Measurements from ENCODE around the gene LRRC74A. TPM values are rescaled to one million over a fixed set of nuclear protein-coding genes. Genes with fewer than 3 reads are reported as not detected.

Gene LRRC74A
- total RNA-seq, 6 experiments from 2014 or later, result not detected

GRCh38 chr14:76781648-76782051 lies 44.6 kb upstream of the LRRC74A start:
- DNase-seq (no peak), ATAC-seq (no peak)
- Histone ChIP-seq H3K4me3 (no peak overlapping the region), H3K36me3 (peaks cover 0 to 6% (median 0%) of the 10 kb centered on the region in 4 donors), H3K27ac (no peak overlapping the region), H3K27me3 (no peaks in the 10 kb centered on the region), H3K4me1 (no peaks in the 10 kb centered on the region), H3K9me3 (no peaks in the 10 kb centered on the region)
- intact Hi-C loops (cut with DNase I), result loop anchor here (10.0 kb wide), 2 partner anchors 67 to 77 kb away; no protein-coding TSS in a partner anchor
- no CpG with 5 or more reads among the region's 2 CpGs for WGBS (ENCODE audit: insufficient coverage, low coverage, low lambda C conversion rate, missing lambda C conversion rate)
- no peak for TF ChIP-seq POLR2A (IDR thresholded peaks at IDR 0.05)
- TF ChIP-seq CTCF (IDR thresholded peaks at IDR 0.05), result no peak

GRCh38 chr14:76782115-76782884 lies 43.9 kb upstream of the LRRC74A start:
- H3K27me3 ChIP-seq, result no peaks in the 10 kb centered on the region
- no peak for ATAC-seq
- H3K4me1 ChIP-seq, result no peaks in the 10 kb centered on the region
- TF ChIP-seq CTCF (IDR thresholded peaks at IDR 0.05) (no peak), POLR2A (IDR thresholded peaks at IDR 0.05) (no peak)
- H3K9me3 ChIP-seq, result no peaks in the 10 kb centered on the region
- 59% methylated on average over 5 of the region's 10 CpGs for WGBS (ENCODE audit: insufficient coverage, low coverage, low lambda C conversion rate, missing lambda C conversion rate)
- DNase-seq, result no peak
- peaks cover 0 to 7% (median under 1%) of the 10 kb centered on the region in 4 donors for H3K36me3 ChIP-seq
- intact Hi-C loops (cut with DNase I), result loop anchor here (10.0 kb wide), 2 partner anchors 67 to 77 kb away; no protein-coding TSS in a partner anchor
- H3K27ac ChIP-seq, result no peak overlapping the region
- no peak overlapping the region for H3K4me3 ChIP-seq

GRCh38 chr14:76782885-76783566 lies 43.2 kb upstream of the LRRC74A start:
- no peaks in the 10 kb centered on the region for H3K9me3 ChIP-seq
- H3K4me1 ChIP-seq, result no peaks in the 10 kb centered on the region
- no peak overlapping the region for H3K4me3 ChIP-seq
- H3K27me3 ChIP-seq, result no peaks in the 10 kb centered on the region
- 57% methylated on average over 6 of the region's 9 CpGs for WGBS (ENCODE audit: insufficient coverage, low coverage, low lambda C conversion rate, missing lambda C conversion rate)
- TF ChIP-seq POLR2A (IDR thresholded peaks at IDR 0.05), result no peak
- DNase-seq (no peak), ATAC-seq (peak in 2 of 4 donors; percentile 2 to 8)
- intact Hi-C loops (cut with DNase I), result loop anchor here (10.0 kb wide), 2 partner anchors 68 to 78 kb away; no protein-coding TSS in a partner anchor
- peaks cover 0 to 14% (median 4%) of the 10 kb centered on the region in 4 donors for H3K36me3 ChIP-seq
- H3K27ac ChIP-seq, result no peak overlapping the region

GRCh38 chr14:76784266-76784874 lies 41.8 kb upstream of the LRRC74A start:
- H3K36me3 ChIP-seq, result peaks cover 0 to 26% (median 12%) of the 10 kb centered on the region in 4 donors

More at GRCh38 chr14:76784266-76784874, 41.8 kb upstream of the LRRC74A start:
- no peaks in the 10 kb centered on the region for H3K4me1 ChIP-seq
- no peaks in the 10 kb centered on the region for H3K9me3 ChIP-seq
- intact Hi-C loops (cut with DNase I), result loop anchor here (10.0 kb wide), 2 partner anchors 70 to 80 kb away; no protein-coding TSS in a partner anchor
- ATAC-seq, result no peak
- 19% methylated on average over 2 of the region's 6 CpGs for WGBS (ENCODE audit: insufficient coverage, low coverage, low lambda C conversion rate, missing lambda C conversion rate)
- H3K27me3 ChIP-seq, result no peaks in the 10 kb centered on the region
- no peak overlapping the region for H3K4me3 ChIP-seq
- no peak for DNase-seq
- no peak overlapping the region for H3K27ac ChIP-seq
- no peak for TF ChIP-seq POLR2A (IDR thresholded peaks at IDR 0.05)
- TF ChIP-seq CTCF (IDR thresholded peaks at IDR 0.05), result no peak

Measured in right lobe of liver (tissue), 6 donors.